SK-N-SH treated with all-trans-retinoic acid at 6 μM for 48 hours (cell line): ENCODE data around the gene TEDC2.

Source experiments
- ATAC-seq: fragments of 200-7000 bp; cut with Tn5 transposase; 3 replicates; pipeline ENCODE4 v1.9.1; 2020; ENCODE audit warnings: mild to moderate bottlenecking, moderate library complexity
- ARNTL ChIP-seq: fragments of 450-650 bp; formaldehyde crosslinking; IDR thresholded peaks from 2 replicates; pipeline ENCODE4 v1.5.0; 2020; ENCODE audit warnings: low read depth, mild to moderate bottlenecking, moderate library complexity, borderline replicate concordance
- BACH2 ChIP-seq: fragments of 250-450 bp; sonication (Bioruptor Pico); IDR thresholded peaks from 2 replicates; pipeline ENCODE4 v1.9.0; 2021; ENCODE audit warnings: mild to moderate bottlenecking, borderline replicate concordance
- CREB5 ChIP-seq: fragments of 250-450 bp; sonication (Bioruptor Pico); IDR thresholded peaks from 2 replicates; pipeline ENCODE4 v1.5.1; 2020; ENCODE audit warnings: low read depth, mild to moderate bottlenecking, moderate library complexity
- CSDC2 ChIP-seq: fragments of 250-450 bp; sonication (Bioruptor Pico); IDR thresholded peaks from 2 replicates; pipeline ENCODE4 v1.5.0; 2020; ENCODE audit warnings: mild to moderate bottlenecking, moderate library complexity
- CSRNP3 ChIP-seq: fragments of 250-450 bp; sonication (Bioruptor Pico); IDR thresholded peaks from 2 replicates; pipeline ENCODE4 v1.5.1; 2021; ENCODE audit warnings: mild to moderate bottlenecking, moderate library complexity
- ESRRG ChIP-seq: fragments of 250-450 bp; sonication (Bioruptor Pico); IDR thresholded peaks from 2 replicates; pipeline ENCODE4 v1.6.1; 2021; ENCODE audit warnings: mild to moderate bottlenecking
- GLIS3 ChIP-seq: fragments of 250-450 bp; sonication (Bioruptor Pico); IDR thresholded peaks from 2 replicates; pipeline ENCODE4 v1.5.0; 2020; ENCODE audit warnings: mild to moderate bottlenecking, moderate library complexity
- ISL1 ChIP-seq: fragments of 250-450 bp; sonication (Bioruptor Pico); IDR thresholded peaks from 2 replicates; pipeline ENCODE4 v2.1.2; 2022; ENCODE audit warnings: mild to moderate bottlenecking, moderate library complexity
- OSR1 ChIP-seq: fragments of 250-450 bp; sonication (Bioruptor Pico); IDR thresholded peaks from 2 replicates; pipeline ENCODE4 v1.8.0; 2022; ENCODE audit warnings: moderate library complexity, mild to moderate bottlenecking, inconsistent platforms
- PPARA ChIP-seq: fragments of 250-450 bp; sonication (Bioruptor Pico); IDR thresholded peaks from 2 replicates; pipeline ENCODE4 v1.5.0; 2020; ENCODE audit warnings: mild to moderate bottlenecking, borderline replicate concordance
- RARB ChIP-seq: fragments of 250-450 bp; sonication (Bioruptor Pico); IDR thresholded peaks from 2 replicates; pipeline ENCODE4 v1.8.0; 2021; ENCODE audit warnings: mild to moderate bottlenecking, moderate library complexity
- SNAI2 ChIP-seq: fragments of 250-450 bp; sonication (Bioruptor Pico); IDR thresholded peaks from 2 replicates; pipeline ENCODE4 v1.5.0; 2020; ENCODE audit warnings: mild to moderate bottlenecking, moderate library complexity
- TCF4 ChIP-seq: fragments of 250-450 bp; sonication (Bioruptor Pico); IDR thresholded peaks from 2 replicates; pipeline ENCODE4 v1.8.0; 2021; ENCODE audit warnings: mild to moderate bottlenecking, moderate library complexity, borderline replicate concordance
- TOX ChIP-seq: fragments of 250-450 bp; sonication (Bioruptor Pico); IDR thresholded peaks from 2 replicates; pipeline ENCODE4 v1.8.0; 2021; ENCODE audit warnings: mild to moderate bottlenecking, moderate library complexity, borderline replicate concordance
- ZC3H10 ChIP-seq: fragments of 250-450 bp; sonication (Bioruptor Pico); IDR thresholded peaks from 2 replicates; pipeline ENCODE4 v1.5.1; 2021; ENCODE audit warnings: mild to moderate bottlenecking, moderate library complexity
- ZFP3 ChIP-seq: fragments of 250-450 bp; sonication (Bioruptor Pico); IDR thresholded peaks from 2 replicates; pipeline ENCODE4 v1.5.0; 2020; ENCODE audit warnings: mild to moderate bottlenecking, moderate library complexity
- ZFP30 ChIP-seq: fragments of 450-650 bp; formaldehyde crosslinking; IDR thresholded peaks from 2 replicates; pipeline ENCODE4 v1.5.0; 2022; ENCODE audit warnings: mild to moderate bottlenecking, moderate library complexity
- ZNF565 ChIP-seq: fragments of 450-650 bp; formaldehyde crosslinking; conservative IDR thresholded peaks from 2 replicates; pipeline ENCODE4 v1.5.0; 2020; ENCODE audit warnings: low read depth, mild to moderate bottlenecking, moderate library complexity
- ZNF70 ChIP-seq: fragments of 450-650 bp; formaldehyde crosslinking; IDR thresholded peaks from 2 replicates; pipeline ENCODE4 v1.5.0; 2020; ENCODE audit warnings: mild to moderate bottlenecking, moderate library complexity
- ZNF8 ChIP-seq: fragments of 450-650 bp; formaldehyde crosslinking; IDR thresholded peaks from 2 replicates; pipeline ENCODE4 v1.5.0; 2020; ENCODE audit warnings: mild to moderate bottlenecking, moderate library complexity
- TF ChIP-seq, protein P1 (sequence below): fragments of 250-450 bp; sonication (Bioruptor Pico); IDR thresholded peaks from 2 replicates; pipeline ENCODE4 v1.8.0; 2020; ENCODE audit warnings: mild to moderate bottlenecking, moderate library complexity, borderline replicate concordance
- TF ChIP-seq, protein P2 (sequence below): fragments of 250-450 bp; sonication (Bioruptor Pico); IDR thresholded peaks from 2 replicates; pipeline ENCODE4 v1.5.0; 2020; ENCODE audit warnings: mild to moderate bottlenecking, moderate library complexity
- TF ChIP-seq, protein P3 (sequence below): fragments of 250-450 bp; sonication (Bioruptor Pico); IDR thresholded peaks from 2 replicates; pipeline ENCODE4 v1.8.0; 2021; ENCODE audit warnings: low read depth, mild to moderate bottlenecking, moderate library complexity, borderline replicate concordance

Gene TEDC2

DNA sequence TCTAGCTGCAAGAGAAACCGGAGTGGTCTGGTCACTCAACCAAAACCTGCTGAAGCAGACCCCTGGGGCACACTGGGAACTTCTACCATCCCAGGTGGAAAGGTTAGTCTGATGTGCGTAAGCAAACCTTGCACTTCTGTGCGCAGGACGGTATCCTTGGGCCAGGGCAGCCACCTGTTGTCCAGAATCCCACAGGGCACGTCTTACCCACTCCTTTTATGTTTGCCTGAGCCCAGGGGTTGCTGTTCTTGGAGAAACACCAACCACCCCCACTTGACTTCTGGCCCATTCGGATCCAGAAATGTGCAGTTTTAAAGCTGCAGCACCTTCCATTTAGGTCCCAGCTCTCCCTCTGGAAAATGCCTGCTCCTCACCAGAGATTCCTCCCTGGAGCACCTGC lies 33.7 kb downstream of the TEDC2 start:
- TF ChIP-seq OSR1, result no peak
- no peak for TF ChIP-seq ZFP30 (CRISPR knock-in tag)
- no peak for TF ChIP-seq CSRNP3 (CRISPR knock-in tag)
- no peak for TF ChIP-seq ISL1 (CRISPR knock-in tag)
- no peak for ATAC-seq

DNA sequence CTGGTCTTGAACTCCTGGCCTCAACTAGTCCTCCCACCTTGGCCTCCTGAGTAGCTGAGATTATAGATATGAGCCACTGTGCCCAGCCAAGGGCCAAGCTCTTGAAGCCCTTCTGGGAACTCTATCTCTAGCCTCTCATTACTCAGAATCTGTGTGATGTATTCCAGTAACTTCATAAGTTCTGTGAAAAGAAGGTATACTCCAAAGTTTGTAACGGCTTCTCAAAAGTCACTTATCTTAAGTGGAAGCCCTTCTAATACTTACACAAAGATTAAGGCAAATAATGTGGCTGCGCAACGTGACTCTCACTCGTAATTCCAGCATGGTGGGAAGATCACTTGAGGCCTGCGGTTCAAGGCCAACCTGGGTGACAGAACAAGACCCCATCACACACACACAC lies 34.7 kb downstream of the TEDC2 start:
- TF ChIP-seq CSRNP3 (CRISPR knock-in tag), result no peak
- TF ChIP-seq ISL1 (CRISPR knock-in tag), result no peak
- TF ChIP-seq SNAI2 (CRISPR knock-in tag), result no peak
- TF ChIP-seq ZC3H10 (CRISPR knock-in tag), result no peak
- no peak for TF ChIP-seq PPARA (CRISPR knock-in tag)
- TF ChIP-seq, protein P1, sequence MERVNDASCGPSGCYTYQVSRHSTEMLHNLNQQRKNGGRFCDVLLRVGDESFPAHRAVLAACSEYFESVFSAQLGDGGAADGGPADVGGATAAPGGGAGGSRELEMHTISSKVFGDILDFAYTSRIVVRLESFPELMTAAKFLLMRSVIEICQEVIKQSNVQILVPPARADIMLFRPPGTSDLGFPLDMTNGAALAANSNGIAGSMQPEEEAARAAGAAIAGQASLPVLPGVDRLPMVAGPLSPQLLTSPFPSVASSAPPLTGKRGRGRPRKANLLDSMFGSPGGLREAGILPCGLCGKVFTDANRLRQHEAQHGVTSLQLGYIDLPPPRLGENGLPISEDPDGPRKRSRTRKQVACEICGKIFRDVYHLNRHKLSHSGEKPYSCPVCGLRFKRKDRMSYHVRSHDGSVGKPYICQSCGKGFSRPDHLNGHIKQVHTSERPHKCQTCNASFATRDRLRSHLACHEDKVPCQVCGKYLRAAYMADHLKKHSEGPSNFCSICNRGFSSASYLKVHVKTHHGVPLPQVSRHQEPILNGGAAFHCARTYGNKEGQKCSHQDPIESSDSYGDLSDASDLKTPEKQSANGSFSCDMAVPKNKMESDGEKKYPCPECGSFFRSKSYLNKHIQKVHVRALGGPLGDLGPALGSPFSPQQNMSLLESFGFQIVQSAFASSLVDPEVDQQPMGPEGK, result no peak
- TF ChIP-seq, protein P2, sequence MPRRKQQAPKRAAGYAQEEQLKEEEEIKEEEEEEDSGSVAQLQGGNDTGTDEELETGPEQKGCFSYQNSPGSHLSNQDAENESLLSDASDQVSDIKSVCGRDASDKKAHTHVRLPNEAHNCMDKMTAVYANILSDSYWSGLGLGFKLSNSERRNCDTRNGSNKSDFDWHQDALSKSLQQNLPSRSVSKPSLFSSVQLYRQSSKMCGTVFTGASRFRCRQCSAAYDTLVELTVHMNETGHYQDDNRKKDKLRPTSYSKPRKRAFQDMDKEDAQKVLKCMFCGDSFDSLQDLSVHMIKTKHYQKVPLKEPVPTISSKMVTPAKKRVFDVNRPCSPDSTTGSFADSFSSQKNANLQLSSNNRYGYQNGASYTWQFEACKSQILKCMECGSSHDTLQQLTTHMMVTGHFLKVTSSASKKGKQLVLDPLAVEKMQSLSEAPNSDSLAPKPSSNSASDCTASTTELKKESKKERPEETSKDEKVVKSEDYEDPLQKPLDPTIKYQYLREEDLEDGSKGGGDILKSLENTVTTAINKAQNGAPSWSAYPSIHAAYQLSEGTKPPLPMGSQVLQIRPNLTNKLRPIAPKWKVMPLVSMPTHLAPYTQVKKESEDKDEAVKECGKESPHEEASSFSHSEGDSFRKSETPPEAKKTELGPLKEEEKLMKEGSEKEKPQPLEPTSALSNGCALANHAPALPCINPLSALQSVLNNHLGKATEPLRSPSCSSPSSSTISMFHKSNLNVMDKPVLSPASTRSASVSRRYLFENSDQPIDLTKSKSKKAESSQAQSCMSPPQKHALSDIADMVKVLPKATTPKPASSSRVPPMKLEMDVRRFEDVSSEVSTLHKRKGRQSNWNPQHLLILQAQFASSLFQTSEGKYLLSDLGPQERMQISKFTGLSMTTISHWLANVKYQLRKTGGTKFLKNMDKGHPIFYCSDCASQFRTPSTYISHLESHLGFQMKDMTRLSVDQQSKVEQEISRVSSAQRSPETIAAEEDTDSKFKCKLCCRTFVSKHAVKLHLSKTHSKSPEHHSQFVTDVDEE (CRISPR knock-in tag), result no peak
- TF ChIP-seq TOX (CRISPR knock-in tag), result no peak
- TF ChIP-seq ZFP3 (CRISPR knock-in tag), result no peak
- no peak for TF ChIP-seq ZNF70 (CRISPR knock-in tag)
- TF ChIP-seq, protein P3, sequence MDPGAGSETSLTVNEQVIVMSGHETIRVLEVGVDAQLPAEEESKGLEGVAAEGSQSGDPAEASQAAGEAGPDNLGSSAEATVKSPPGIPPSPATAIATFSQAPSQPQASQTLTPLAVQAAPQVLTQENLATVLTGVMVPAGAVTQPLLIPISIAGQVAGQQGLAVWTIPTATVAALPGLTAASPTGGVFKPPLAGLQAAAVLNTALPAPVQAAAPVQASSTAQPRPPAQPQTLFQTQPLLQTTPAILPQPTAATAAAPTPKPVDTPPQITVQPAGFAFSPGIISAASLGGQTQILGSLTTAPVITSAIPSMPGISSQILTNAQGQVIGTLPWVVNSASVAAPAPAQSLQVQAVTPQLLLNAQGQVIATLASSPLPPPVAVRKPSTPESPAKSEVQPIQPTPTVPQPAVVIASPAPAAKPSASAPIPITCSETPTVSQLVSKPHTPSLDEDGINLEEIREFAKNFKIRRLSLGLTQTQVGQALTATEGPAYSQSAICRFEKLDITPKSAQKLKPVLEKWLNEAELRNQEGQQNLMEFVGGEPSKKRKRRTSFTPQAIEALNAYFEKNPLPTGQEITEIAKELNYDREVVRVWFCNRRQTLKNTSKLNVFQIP, result no peak
- no peak for TF ChIP-seq TCF4 (CRISPR knock-in tag)
- TF ChIP-seq CSDC2 (CRISPR knock-in tag), result no peak
- no peak for TF ChIP-seq RARB (CRISPR knock-in tag)
- TF ChIP-seq ZFP30 (CRISPR knock-in tag), result no peak
- TF ChIP-seq ESRRG (CRISPR knock-in tag), result no peak
- TF ChIP-seq ZNF8 (CRISPR knock-in tag), result no peak
- no peak for TF ChIP-seq ZNF565 (CRISPR knock-in tag)

GRCh38 chr16:2495041-2495440 lies 35.1 kb downstream of the TEDC2 start:
- no peak for ATAC-seq
- TF ChIP-seq ZNF70 (CRISPR knock-in tag) (no peak), TOX (CRISPR knock-in tag) (no peak), CSDC2 (CRISPR knock-in tag) (no peak), ARNTL (CRISPR knock-in tag) (no peak), SNAI2 (CRISPR knock-in tag) (no peak), OSR1 (no peak), ZC3H10 (CRISPR knock-in tag) (no peak), BACH2 (no peak), GLIS3 (CRISPR knock-in tag) (no peak), PPARA (CRISPR knock-in tag) (no peak), ISL1 (CRISPR knock-in tag) (no peak), CREB5 (CRISPR knock-in tag) (no peak)
- TF ChIP-seq, protein P1, result no peak
- TF ChIP-seq, protein P2 (CRISPR knock-in tag), result no peak

More for the DNA sequence above, 34.7 kb downstream of the TEDC2 start:
- no peak for ATAC-seq
